ENCODE data around the gene TNS1. TPM values are rescaled to one million over a fixed set of nuclear protein-coding genes. Genes with fewer than 3 reads are reported as not detected.

Gene TNS1
- total and polyA plus RNA-seq, 2 donors (not counting 1 experiment from before 2014, with no cell fraction given), result 0.10 to 0.86 TPM

DNA sequence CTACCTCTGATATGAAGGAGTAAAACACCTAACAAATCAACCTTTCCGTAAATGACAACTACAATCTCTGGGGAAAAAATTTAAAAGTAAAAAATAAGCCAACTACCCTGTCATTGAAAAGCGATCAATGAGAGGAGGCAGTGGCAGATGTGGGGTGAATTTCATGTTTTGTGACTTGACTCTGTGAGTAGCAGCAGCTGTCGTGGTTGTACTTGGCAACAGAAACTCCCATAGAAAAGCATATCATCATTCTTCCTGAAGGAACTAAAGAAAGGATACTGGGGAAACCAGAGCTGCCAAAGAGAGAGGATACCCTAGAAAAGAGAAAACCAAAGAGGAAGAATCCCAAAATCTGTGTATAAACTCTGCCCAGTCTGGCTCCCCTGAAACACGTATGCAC is 236.4 kb downstream of the TNS1 start:
- Histone ChIP-seq H3K79me2 (ENCODE audit: control insufficient read depth, insufficient read depth, low read length) (no peaks in the 10 kb centered on the region), H3K36me3 (replicated peaks in 1 of 2; ENCODE audit: control extremely low read depth in 1 of 2, control insufficient read depth in 1 of 2, extremely low read depth in 1 of 2, insufficient read depth in 2 of 2, low read length in 1 of 2) (no peaks in the 10 kb centered on the region), H3K4me2 (replicated peaks; ENCODE audit: low read depth, low read length, poor library complexity, severe bottlenecking) (no peak overlapping the region), H3K9me3 (ENCODE audit: control extremely low read depth in 1 of 3, control insufficient read depth in 2 of 3, insufficient read depth in 1 of 3, low read length in 2 of 3) (peaks cover 5 to 11% (median 11%) of the 10 kb centered on the region in 3 donors), H4K20me1 (ENCODE audit: control insufficient read depth, insufficient read depth, low read length, poor library complexity, severe bottlenecking) (no peaks in the 10 kb centered on the region), H3K27me3 (replicated peaks in 1 of 4; ENCODE audit: control extremely low read depth in 1 of 4, control insufficient read depth in 3 of 4, insufficient read depth in 4 of 4, low read length in 3 of 4) (no peaks in the 10 kb centered on the region), H3K4me1 (ENCODE audit: control insufficient read depth in 2 of 2, insufficient read depth in 2 of 2, low read length in 2 of 2) (no peaks in the 10 kb centered on the region), H3K9ac (ENCODE audit: low read length) (no peak overlapping the region), H2AFZ (ENCODE audit: insufficient read depth, low read depth, low read length, poor library complexity, severe bottlenecking) (no peak overlapping the region), H3K4me3 (ENCODE audit: control extremely low read depth in 1 of 5, extremely low read depth in 1 of 5, insufficient read depth in 1 of 5, low read depth in 2 of 5, low read length in 4 of 5) (no peak overlapping the region), H3K27ac (ENCODE audit: low read length in 2 of 2) (no peak overlapping the region)
- Mint-ChIP-seq H3K4me3 (no peak overlapping the region), H3K4me1 (no peaks in the 10 kb centered on the region), H3K9me3 (ENCODE audit: insufficient read depth) (peaks cover 7% of the 10 kb centered on the region), H3K27ac (no peak overlapping the region), H3K27me3 (peaks cover 20% of the 10 kb centered on the region)
- intact Hi-C loops (cut with micrococcal nuclease), result no loop called here
- TF ChIP-seq EZH2 (IDR thresholded peaks at IDR 0.05; ENCODE audit: borderline replicate concordance, insufficient read depth, low read depth, low read length, poor library complexity, severe bottlenecking), result no peak
- TF ChIP-seq, protein P1, sequence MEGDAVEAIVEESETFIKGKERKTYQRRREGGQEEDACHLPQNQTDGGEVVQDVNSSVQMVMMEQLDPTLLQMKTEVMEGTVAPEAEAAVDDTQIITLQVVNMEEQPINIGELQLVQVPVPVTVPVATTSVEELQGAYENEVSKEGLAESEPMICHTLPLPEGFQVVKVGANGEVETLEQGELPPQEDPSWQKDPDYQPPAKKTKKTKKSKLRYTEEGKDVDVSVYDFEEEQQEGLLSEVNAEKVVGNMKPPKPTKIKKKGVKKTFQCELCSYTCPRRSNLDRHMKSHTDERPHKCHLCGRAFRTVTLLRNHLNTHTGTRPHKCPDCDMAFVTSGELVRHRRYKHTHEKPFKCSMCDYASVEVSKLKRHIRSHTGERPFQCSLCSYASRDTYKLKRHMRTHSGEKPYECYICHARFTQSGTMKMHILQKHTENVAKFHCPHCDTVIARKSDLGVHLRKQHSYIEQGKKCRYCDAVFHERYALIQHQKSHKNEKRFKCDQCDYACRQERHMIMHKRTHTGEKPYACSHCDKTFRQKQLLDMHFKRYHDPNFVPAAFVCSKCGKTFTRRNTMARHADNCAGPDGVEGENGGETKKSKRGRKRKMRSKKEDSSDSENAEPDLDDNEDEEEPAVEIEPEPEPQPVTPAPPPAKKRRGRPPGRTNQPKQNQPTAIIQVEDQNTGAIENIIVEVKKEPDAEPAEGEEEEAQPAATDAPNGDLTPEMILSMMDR (IDR thresholded peaks at IDR 0.05), result no peak
- CTCF ChIA-PET, result no interaction called here
- WGBS (ENCODE audit: insufficient coverage), result 100% methylated on average over 1 of the region's 4 CpGs
- DNase-seq (no peak), ATAC-seq (ENCODE audit: low read depth) (no peak)
- POLR2A ChIA-PET, result no interaction called here

DNA sequence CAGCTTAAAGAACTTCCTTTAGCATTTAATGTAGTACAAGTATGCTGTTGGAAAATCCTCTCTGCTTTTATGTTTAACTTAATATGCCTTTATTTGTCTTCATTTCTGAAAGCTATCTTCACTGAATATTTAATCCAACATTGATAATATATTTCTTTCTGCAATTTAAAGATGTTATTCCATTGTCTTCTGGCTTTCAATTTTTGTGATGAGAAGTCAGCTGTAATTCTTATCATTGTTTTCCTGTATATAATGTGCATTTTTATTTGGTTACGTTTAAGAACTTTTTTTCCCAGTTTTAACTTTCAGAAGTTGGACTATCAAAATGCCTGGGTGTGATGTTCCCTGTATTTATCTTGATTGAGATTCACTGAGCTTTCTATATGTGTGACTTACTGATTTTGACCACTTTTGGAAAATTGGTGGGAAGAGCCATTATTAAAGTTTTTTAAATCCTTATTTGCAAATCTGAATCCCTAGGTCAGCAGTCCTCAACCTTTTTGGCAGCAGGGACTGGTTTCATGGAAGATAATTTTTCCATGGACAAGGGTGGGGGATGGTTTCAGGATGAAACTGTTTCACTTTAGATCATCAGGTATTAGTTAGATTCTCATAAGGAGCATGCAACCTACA is 241.0 kb downstream of the TNS1 start:
- no CpG with 5 or more reads among the region's 1 CpG for WGBS (ENCODE audit: insufficient coverage)
- DNase-seq, result no peak
- Histone ChIP-seq H2AFZ (ENCODE audit: insufficient read depth, low read depth, low read length, poor library complexity, severe bottlenecking) (no peak overlapping the region), H3K9ac (ENCODE audit: low read length) (no peak overlapping the region), H3K4me3 (ENCODE audit: control extremely low read depth in 1 of 5, extremely low read depth in 1 of 5, insufficient read depth in 1 of 5, low read depth in 2 of 5, low read length in 4 of 5) (no peak overlapping the region), H3K36me3 (replicated peaks in 1 of 2; ENCODE audit: control extremely low read depth in 1 of 2, control insufficient read depth in 1 of 2, extremely low read depth in 1 of 2, insufficient read depth in 2 of 2, low read length in 1 of 2) (no peaks in the 10 kb centered on the region), H3K4me2 (replicated peaks; ENCODE audit: low read depth, low read length, poor library complexity, severe bottlenecking) (no peak overlapping the region), H3K4me1 (ENCODE audit: control insufficient read depth in 2 of 2, insufficient read depth in 2 of 2, low read length in 2 of 2) (peaks cover 0 to under 1% of the 10 kb centered on the region in 2 donors), H3K9me3 (ENCODE audit: control extremely low read depth in 1 of 3, control insufficient read depth in 2 of 3, insufficient read depth in 1 of 3, low read length in 2 of 3) (peaks cover 5 to 11% (median 6%) of the 10 kb centered on the region in 3 donors), H4K20me1 (ENCODE audit: control insufficient read depth, insufficient read depth, low read length, poor library complexity, severe bottlenecking) (no peaks in the 10 kb centered on the region), H3K79me2 (ENCODE audit: control insufficient read depth, insufficient read depth, low read length) (no peaks in the 10 kb centered on the region), H3K27me3 (replicated peaks in 1 of 4; ENCODE audit: control extremely low read depth in 1 of 4, control insufficient read depth in 3 of 4, insufficient read depth in 4 of 4, low read length in 3 of 4) (peaks cover 0 to 6% (median 4%) of the 10 kb centered on the region in 4 experiments), H3K27ac (ENCODE audit: low read length in 2 of 2) (no peak overlapping the region)
- no peaks in the 10 kb centered on the region for H3K9me3 Mint-ChIP-seq (ENCODE audit: insufficient read depth)
- peaks cover 4% of the 10 kb centered on the region for H3K4me1 Mint-ChIP-seq
- intact Hi-C loops (cut with micrococcal nuclease), result no loop called here
- TF ChIP-seq, protein P1 (IDR thresholded peaks at IDR 0.05), result no peak
- no peak for TF ChIP-seq EZH2 (IDR thresholded peaks at IDR 0.05; ENCODE audit: borderline replicate concordance, insufficient read depth, low read depth, low read length, poor library complexity, severe bottlenecking)
- no peak overlapping the region for H3K4me3 Mint-ChIP-seq
- ATAC-seq (ENCODE audit: low read depth), result no peak
- H3K27ac Mint-ChIP-seq, result no peak overlapping the region
- CTCF ChIA-PET, result no interaction called here
- POLR2A ChIA-PET, result no interaction called here
- peaks cover 28% of the 10 kb centered on the region for H3K27me3 Mint-ChIP-seq

Measured in B cell (primary cell).